B cell (primary cell): Measurements from ENCODE around the gene MORN1.

Experiments used
- EZH2 ChIP-seq: IDR thresholded peaks from 2 replicates; pipeline ENCODE4 v1.6.1; 2012; ENCODE audit warnings: borderline replicate concordance, low read depth, mild to moderate bottlenecking, moderate library complexity, low read length; ENCODE audit not compliant: insufficient read depth, poor library complexity, severe bottlenecking
- TF ChIP-seq, protein P1 (sequence below): fragments of 200-600 bp; IDR thresholded peaks from one replicate; pipeline ENCODE4 v1.8.0; 2022; ENCODE audit warnings: antibody characterized with exemption, mild to moderate bottlenecking

DNA sequence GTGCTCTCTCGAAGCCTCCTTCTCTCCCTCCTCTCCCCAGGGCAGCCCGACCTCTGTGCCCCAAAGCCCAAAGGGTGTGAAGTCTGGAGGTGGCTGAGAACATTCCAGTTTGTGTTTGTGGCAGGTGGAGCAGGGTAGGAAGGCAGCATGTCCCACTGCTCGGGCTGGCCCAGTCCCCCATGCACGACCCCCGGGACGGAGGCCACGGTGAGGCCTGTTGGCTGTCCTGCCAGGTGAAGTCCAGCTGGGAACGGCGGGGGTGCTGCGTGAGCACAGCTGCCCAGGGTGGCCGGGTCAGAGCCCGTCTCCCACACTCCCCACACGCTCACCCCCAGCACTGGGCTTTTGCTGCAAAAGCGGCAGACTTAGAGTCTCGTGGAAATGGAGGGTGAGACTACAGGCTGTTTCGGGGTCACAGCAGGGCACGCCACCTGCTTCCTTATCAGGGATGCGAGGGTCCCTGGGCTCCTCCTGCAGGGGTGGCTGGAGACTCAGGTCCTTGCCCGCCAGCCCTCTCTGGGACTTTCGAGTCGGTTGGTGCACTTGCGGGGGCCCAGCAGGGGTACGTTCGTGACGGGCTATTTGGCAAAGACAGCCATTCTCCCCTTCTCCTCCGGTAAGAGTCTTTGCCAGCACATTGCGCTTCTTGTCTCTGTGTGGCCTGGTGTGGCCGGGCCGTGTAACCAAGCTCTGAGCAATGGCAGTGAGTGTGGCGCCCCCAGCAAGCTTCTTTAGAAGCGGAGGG lies 40.3 kb downstream of the MORN1 start:
- TF ChIP-seq, protein P1, sequence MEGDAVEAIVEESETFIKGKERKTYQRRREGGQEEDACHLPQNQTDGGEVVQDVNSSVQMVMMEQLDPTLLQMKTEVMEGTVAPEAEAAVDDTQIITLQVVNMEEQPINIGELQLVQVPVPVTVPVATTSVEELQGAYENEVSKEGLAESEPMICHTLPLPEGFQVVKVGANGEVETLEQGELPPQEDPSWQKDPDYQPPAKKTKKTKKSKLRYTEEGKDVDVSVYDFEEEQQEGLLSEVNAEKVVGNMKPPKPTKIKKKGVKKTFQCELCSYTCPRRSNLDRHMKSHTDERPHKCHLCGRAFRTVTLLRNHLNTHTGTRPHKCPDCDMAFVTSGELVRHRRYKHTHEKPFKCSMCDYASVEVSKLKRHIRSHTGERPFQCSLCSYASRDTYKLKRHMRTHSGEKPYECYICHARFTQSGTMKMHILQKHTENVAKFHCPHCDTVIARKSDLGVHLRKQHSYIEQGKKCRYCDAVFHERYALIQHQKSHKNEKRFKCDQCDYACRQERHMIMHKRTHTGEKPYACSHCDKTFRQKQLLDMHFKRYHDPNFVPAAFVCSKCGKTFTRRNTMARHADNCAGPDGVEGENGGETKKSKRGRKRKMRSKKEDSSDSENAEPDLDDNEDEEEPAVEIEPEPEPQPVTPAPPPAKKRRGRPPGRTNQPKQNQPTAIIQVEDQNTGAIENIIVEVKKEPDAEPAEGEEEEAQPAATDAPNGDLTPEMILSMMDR = no peak
- no peak for TF ChIP-seq EZH2
